HG02981 (cell line): ENCODE measurements around the gene NDUFV2.

Source experiments
- ATAC-seq: cut with Tn5 transposase; IDR thresholded peaks from one replicate; pipeline ENCODE4 v1.9.1; 2021; ENCODE audit warnings: mild to moderate bottlenecking, moderate library complexity; ENCODE audit not compliant: unreplicated experiment

NDUFV2 gene

GRCh38 chr18:9113468-9114149 is 11.1 kb downstream of the NDUFV2 start:
- no peak for ATAC-seq

- no peak for ATAC-seq
Measured at GRCh38 chr18:9115984-9116383, 13.5 kb downstream of the NDUFV2 start.

- ATAC-seq: no peak
Measured at GRCh38 chr18:9117980-9118841, 15.7 kb downstream of the NDUFV2 start.

GRCh38 chr18:9120796-9121195 is 18.3 kb downstream of the NDUFV2 start:
- ATAC-seq: no peak

GRCh38 chr18:9123520-9123919 is 21.0 kb downstream of the NDUFV2 start:
- ATAC-seq: no peak

GRCh38 chr18:9124824-9125223 is 22.3 kb downstream of the NDUFV2 start:
- ATAC-seq: no peak

GRCh38 chr18:9126337-9126736 is 23.8 kb downstream of the NDUFV2 start:
- no peak for ATAC-seq

GRCh38 chr18:9130195-9130594 is 27.7 kb downstream of the NDUFV2 start:
- ATAC-seq: no peak

- no peak for ATAC-seq
Measured at GRCh38 chr18:9130806-9131205, 28.3 kb downstream of the NDUFV2 start.

GRCh38 chr18:9132628-9133027 is 30.1 kb downstream of the NDUFV2 start:
- ATAC-seq: no peak

GRCh38 chr18:9133225-9133624 is 30.7 kb downstream of the NDUFV2 start:
- no peak for ATAC-seq

- ATAC-seq: no peak
Measured at GRCh38 chr18:9135081-9135911, 32.8 kb downstream of the NDUFV2 start.

- peak; percentile 16 for ATAC-seq
Measured at GRCh38 chr18:9135912-9136314, 33.4 kb downstream of the NDUFV2 start.

GRCh38 chr18:9136315-9137155 is 34.0 kb downstream of the NDUFV2 start, which contains the start of gene ANKRD12:
Gene ANKRD12, plus strand, starts transcription at chr18:9136781. Its CDS starts 45,652 bp downstream, at chr18:9182433.
- peak; percentile 70 for ATAC-seq

GRCh38 chr18:9137168-9138066 is 34.9 kb downstream of the NDUFV2 start:
- ATAC-seq: peak; percentile 32

- no peak for ATAC-seq
Measured at GRCh38 chr18:9139400-9140039, 37.0 kb downstream of the NDUFV2 start.

GRCh38 chr18:9140381-9140780 is 37.9 kb downstream of the NDUFV2 start:
- no peak for ATAC-seq

- ATAC-seq: no peak
Measured at GRCh38 chr18:9140984-9141383, 38.5 kb downstream of the NDUFV2 start.

- no peak for ATAC-seq
Measured at GRCh38 chr18:9146224-9146623, 43.7 kb downstream of the NDUFV2 start.
